Stimulated activated CD4-positive, alpha-beta T cell treated with anti-CD3 and anti-CD28 coated beads, Interleukin-15, amount 100 ng/mL, for 48 hours (primary cell): ENCODE data around the gene ZNF385C.

Source experiments
- DNase-seq, 2 donors: peaks; one replicate each; pipeline ENCODE4 v3.0.0-alpha.2; 2020; ENCODE audit warnings: low read depth in 2 of 2

Gene ZNF385C

DNA sequence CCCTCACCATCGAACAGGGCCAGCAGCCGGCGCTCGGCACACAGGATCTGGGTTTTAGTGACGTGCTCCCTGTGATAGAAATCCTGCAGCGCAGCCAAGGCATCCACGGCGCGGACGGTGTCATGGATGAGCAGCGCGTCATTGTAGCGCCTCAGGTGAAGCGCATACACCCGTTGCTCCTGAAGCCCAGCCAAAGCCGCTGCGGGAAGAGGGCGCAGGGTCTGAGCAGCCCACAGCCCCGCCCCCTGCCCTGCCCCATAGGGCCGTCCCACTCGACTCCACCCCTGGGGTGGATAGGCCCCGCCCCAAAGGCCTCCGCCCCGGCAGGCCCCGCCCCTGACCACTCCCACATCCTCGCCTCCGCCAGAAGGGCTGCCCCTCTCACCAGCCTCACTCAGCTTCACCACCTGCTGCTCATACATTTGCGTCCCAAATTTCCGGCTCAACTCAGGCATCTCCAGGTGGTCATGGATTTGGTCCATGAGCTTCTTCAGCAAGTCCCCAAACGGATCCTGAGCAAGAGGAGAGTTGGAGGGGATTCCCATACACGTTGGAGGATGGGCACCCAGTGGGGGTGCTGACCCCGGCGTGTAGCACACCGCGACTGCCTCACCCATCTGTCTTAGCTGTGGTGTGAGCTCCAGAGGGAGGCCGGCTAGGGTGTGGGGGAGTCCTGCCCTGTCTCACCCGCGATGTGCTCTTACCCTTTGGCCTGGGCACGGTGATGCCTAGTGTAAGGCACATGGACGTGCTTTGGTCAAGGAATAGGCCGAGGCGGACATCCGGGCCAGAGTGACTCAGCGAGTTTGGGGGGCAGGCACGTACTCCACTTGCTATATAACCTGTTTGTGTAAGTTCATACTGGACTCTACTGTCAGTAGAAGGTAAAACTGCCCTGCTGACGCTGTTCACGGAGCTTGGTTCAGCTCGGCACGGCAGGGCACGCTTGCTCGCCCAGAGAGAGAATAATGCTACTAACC is 9.6 kb upstream of the ZNF385C start:
- peak; percentile 77 to 96 for DNase-seq

- no peak for DNase-seq
Measured at GRCh38 chr17:42107124-42107523, 8.9 kb upstream of the ZNF385C start.

DNA sequence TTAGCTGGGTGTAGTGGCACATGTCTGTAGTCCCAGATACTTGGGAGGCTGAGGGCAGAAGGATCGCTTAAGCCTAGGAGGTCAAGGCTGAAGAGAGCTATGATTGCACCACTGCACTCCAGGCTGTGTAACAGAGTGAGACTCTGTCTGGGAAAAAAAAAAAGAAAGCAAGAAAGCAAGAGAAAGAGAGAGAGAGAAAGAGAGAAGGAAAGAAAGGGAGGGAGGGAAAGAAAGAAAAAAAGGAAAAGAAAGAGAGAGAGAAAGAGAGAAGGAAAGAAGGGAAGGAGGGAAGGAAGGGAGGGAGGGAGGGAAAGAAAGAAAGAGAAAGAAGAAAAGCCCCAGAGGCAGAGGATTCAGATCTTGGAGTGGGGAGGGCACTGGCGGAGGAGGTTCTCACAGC is 7.7 kb upstream of the ZNF385C start:
- no peak for DNase-seq

GRCh38 chr17:42104264-42104663 is 6.0 kb upstream of the ZNF385C start:
- DNase-seq, result no peak

DNA sequence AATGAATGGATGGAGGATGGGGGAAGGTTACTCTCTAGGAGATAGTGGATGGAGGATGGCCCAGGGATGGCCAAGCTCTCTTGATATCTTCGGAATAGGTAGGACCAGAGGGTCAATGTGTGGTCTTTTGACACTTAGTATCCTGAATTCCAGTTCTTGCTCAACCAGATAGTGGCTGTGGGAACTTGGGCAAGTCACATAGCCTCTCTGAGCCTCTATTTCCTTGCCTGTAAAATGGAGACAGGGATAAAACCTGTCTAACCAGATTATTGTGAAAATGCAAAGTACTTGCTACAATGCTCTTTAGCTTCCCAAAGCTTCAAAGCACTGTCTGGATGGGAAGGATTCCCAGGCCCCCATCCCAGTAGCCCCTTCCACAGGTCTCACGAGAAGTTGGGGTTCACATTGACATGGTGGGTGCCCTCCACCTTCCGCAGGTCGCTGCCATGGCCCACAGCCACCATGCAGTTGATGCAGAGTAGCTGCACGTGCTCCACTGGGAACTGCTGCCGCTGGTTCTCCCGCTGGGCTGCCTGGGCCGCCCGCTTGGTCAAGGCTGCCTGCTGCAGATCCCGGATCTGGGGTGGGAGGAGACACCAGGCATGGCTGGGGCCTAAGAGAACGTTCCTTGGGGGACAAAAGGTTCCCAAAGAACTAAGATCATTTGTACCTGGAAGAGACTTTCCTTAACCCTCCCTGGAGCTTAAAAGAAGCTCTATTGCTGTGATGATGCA is 5.1 kb upstream of the ZNF385C start:
- no peak for DNase-seq

GRCh38 chr17:42101513-42102292 is 3.4 kb upstream of the ZNF385C start:
- DNase-seq, result peak; percentile 55 to 65

DNA sequence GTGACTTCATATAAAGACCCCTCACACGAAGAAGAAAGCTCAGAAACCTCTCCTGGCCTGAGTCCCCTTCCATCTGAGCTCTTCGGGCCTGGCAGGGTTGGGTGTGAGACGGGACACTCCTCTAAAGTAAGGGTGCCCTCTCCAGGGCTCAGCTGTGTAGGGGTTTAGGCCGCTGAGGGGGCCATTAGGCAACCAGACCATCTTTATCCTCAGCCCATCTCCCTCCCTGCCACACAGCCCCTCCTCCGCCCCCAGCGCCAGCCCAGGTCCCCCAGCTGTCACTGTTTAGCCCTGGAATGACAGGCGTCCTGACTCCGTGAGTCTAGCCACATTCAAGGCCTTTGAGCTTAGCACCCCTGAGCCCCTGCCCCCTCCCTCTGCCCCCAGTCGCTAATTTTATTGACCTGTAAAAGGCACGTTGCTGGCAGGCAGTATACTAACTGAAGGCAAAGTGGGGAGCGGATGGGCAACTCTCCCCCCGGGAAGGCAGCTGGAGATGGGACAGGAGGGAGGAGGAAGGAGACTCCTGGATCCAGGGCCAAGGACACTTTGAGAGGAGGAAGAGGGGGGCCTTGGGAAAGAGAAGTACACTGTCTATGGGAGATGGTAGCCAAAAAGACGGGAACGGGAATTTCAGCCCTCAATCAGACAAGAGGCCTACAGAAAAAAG is 592 bp upstream of the ZNF385C start:
- DNase-seq, result no peak

- DNase-seq, result no peak
Measured at GRCh38 chr17:42096360-42097111, 1.7 kb downstream of the ZNF385C start.

GRCh38 chr17:42094375-42095069 is 3.8 kb downstream of the ZNF385C start:
- DNase-seq, result no peak

DNA sequence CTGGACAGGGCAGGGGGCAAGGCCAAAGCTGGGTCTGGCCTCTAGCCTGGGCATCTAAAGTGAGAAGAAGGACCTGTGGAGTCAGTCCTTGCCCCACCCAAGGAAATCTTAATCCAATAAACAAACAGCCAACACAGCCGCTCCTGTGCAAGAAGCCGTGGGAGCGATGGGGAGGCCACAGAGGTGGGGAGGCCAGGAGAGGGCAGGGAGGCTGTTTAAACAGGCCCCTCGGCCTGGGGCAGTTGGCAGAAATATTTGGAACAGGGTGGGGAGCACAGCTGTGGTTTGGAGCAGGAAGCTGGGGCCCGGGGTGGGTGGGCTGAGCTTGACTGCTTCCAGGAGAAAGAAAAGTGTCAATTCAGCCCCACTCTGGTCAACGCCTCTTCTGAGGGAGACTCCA is 5.3 kb downstream of the ZNF385C start:
- DNase-seq, result no peak

- DNase-seq, result no peak
Measured at GRCh38 chr17:42090964-42091790, 7.1 kb downstream of the ZNF385C start.

- DNase-seq, result no peak
Measured at GRCh38 chr17:42088736-42089135, 9.5 kb downstream of the ZNF385C start.

DNA sequence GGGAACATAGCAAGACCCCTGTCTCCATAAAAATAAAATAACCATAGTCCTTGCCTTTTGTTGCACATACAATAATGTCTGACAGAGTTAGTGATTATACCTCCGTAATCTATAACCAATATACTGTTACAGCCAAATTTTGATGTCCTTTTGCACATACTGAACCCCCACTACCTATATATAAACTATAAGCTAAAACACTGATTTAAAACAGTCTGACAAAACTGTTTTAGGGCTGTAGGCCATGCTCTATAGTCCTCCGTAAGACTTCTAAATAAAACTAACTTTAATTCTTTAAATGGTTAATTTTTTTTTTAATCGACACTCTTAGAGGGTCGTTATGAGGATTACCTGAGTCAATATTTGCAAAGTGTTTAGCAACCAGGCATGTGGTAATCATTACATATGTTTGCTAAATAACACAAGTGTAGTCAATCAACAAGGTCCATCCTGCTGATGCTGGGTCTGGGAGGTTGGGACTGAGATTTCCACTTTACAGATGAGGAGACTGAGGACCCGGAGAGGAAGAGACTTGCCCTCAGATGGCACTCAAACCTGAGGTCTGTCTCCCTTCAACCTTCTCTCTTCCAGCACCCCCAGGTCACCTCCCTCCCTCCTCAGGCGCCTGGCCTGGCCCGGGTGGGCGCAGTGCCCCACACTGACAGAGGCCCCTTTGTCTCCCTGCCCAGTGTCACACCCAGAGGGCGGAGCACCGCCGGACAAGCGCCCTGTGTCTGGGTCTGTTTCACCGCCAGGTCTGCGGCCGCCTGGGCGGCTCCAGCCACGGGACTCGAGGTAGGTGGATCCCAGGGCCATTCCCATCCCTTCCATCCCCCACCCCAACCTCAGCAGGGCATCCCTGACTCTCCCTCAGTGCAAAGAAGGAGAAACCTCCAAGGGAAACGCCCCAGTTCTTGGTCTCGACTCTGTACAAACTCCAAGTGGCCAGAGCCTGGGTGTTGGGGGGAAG is 10.3 kb downstream of the ZNF385C start:
- DNase-seq, result no peak

GRCh38 chr17:42087042-42087701 is 11.1 kb downstream of the ZNF385C start:
- no peak for DNase-seq

GRCh38 chr17:42081516-42082129 is 16.6 kb downstream of the ZNF385C start:
- no peak for DNase-seq

DNA sequence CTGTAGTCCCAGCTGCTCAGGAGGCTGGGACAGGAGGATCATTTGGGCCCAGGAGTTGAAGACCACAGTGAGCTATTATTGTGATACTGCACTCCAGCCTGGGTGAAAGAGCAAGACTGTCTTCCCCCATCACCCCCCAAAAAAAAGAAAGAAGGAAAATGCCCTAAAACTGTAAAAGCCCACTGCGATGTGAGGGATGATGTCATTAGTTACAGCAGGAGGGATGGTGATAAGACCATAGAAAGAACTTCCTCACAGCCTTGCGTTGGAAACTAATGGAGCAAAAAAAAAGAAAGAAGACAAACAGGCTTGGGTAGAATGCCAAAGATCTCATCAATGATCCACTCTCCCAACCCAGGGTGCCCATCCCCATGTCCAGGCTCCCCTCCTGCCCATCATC is 18.7 kb downstream of the ZNF385C start:
- no peak for DNase-seq

- DNase-seq, result no peak
Measured at GRCh38 chr17:42078396-42079043, 19.8 kb downstream of the ZNF385C start.
